PFSK-1 (cell line): ENCODE results near the gene C13orf46.

Experiments used
- FOXP2 ChIP-seq: optimal IDR thresholded peaks from 2 replicates; pipeline ENCODE3; 2011; ENCODE audit warnings: borderline replicate concordance, control low read depth, inconsistent platforms; ENCODE audit not compliant: insufficient read depth; ENCODE audit errors: extremely low read length, extremely low read depth
- POLR2AphosphoS5 ChIP-seq: IDR thresholded peaks from 2 replicates; pipeline ENCODE4 v1.6.1; 2012; ENCODE audit warnings: low read depth, mild to moderate bottlenecking, control low read depth, low read length, moderate library complexity
- SIN3A ChIP-seq: IDR thresholded peaks from 2 replicates; pipeline ENCODE4 v1.6.1; 2012; ENCODE audit warnings: mild to moderate bottlenecking, low read length, moderate library complexity, borderline replicate concordance; ENCODE audit not compliant: insufficient read depth
- TAF1 ChIP-seq: IDR thresholded peaks from 2 replicates; pipeline ENCODE4 v1.6.1; 2012; ENCODE audit warnings: low read length, control low read depth, borderline replicate concordance; ENCODE audit not compliant: insufficient read depth
- TF ChIP-seq, protein P1 (sequence below), 2 experiments: IDR thresholded peaks; 2 replicates each; pipeline versions ENCODE4 v1.6.1 to v1.8.0; 2011 to 2012; ENCODE audit warnings: low read depth in 2 of 2, low read length in 2 of 2, control low read depth in 1 of 2, inconsistent platforms in 1 of 2, mild to moderate bottlenecking in 1 of 2, moderate library complexity in 1 of 2; ENCODE audit not compliant: insufficient read depth in 1 of 2

DNA sequence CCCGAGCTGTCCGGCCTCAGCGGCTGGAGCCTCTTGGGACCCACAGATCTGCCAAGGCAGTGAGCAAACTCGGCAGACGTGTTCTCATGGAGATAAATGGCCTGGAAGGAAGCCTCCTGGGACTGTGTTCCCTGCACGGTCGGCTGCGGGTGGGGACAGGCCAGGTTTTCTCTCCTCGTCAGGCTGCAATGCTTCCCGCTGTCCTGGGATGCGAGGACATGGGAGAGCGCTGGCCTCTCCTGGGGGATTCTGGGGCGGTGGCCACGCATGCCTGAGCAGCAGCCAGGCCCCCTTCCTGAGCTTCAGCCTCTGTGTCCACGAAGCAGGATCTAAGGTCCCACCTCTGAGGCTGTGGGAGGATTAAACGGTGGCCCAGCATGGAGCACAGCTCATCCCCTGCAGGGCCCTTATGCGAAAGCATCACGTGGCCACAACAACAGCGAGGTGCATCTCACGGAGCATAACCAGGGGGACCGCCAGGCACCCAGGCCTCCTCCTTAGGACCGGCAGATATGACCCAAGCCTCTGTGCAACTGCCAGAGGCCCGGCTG is 21.2 kb upstream of the C13orf46 start:
- TF ChIP-seq TAF1: no peak
- no peak for TF ChIP-seq POLR2AphosphoS5
- no peak for TF ChIP-seq SIN3A
- no peak for TF ChIP-seq FOXP2
- TF ChIP-seq, protein P1, sequence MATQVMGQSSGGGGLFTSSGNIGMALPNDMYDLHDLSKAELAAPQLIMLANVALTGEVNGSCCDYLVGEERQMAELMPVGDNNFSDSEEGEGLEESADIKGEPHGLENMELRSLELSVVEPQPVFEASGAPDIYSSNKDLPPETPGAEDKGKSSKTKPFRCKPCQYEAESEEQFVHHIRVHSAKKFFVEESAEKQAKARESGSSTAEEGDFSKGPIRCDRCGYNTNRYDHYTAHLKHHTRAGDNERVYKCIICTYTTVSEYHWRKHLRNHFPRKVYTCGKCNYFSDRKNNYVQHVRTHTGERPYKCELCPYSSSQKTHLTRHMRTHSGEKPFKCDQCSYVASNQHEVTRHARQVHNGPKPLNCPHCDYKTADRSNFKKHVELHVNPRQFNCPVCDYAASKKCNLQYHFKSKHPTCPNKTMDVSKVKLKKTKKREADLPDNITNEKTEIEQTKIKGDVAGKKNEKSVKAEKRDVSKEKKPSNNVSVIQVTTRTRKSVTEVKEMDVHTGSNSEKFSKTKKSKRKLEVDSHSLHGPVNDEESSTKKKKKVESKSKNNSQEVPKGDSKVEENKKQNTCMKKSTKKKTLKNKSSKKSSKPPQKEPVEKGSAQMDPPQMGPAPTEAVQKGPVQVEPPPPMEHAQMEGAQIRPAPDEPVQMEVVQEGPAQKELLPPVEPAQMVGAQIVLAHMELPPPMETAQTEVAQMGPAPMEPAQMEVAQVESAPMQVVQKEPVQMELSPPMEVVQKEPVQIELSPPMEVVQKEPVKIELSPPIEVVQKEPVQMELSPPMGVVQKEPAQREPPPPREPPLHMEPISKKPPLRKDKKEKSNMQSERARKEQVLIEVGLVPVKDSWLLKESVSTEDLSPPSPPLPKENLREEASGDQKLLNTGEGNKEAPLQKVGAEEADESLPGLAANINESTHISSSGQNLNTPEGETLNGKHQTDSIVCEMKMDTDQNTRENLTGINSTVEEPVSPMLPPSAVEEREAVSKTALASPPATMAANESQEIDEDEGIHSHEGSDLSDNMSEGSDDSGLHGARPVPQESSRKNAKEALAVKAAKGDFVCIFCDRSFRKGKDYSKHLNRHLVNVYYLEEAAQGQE (IDR thresholded peaks at IDR 0.05; ENCODE audit: insufficient read depth in 1 of 2, low read depth in 2 of 2, low read length in 2 of 2): no peak
